Right lobe of liver (tissue), 6 donors: Measurements from ENCODE around the gene RARS2. TPM values are rescaled to one million over a fixed set of nuclear protein-coding genes. Genes with fewer than 3 reads are reported as not detected.

Source experiments
- ATAC-seq, 4 donors: fragments of 200-7000 bp; cut with Tn5 transposase; one replicate each; pipeline ENCODE4 v1.9.1; 2020; ENCODE audit warnings: mild to moderate bottlenecking in 4 of 4, moderate library complexity in 4 of 4
- DNase-seq, 3 donors: peaks; one replicate each; pipeline ENCODE4 v3.0.0-alpha.2; 2020
- H3K27ac ChIP-seq, 3 donors: fragments of 200-600 bp; one replicate each; pipeline ENCODE4 v1.8.0; 2022
- H3K27me3 ChIP-seq, 2 donors: fragments of 200-600 bp; one replicate each; pipeline ENCODE4 v1.8.0; 2022
- H3K36me3 ChIP-seq, 4 donors: fragments of 200-600 bp; sonication (generic) in 1 of 4; one replicate each; pipeline versions ENCODE4 v1.5.1 to v1.8.0; 2017 to 2022; ENCODE audit warnings: control low read depth in 1 of 4
- H3K4me1 ChIP-seq, 4 donors: fragments of 200-600 bp; sonication (generic) in 1 of 4; one replicate each; pipeline versions ENCODE4 v1.5.1 to v1.8.0; 2017 to 2022; ENCODE audit warnings: control low read depth in 1 of 4
- H3K4me3 ChIP-seq, 3 donors: fragments of 200-600 bp; one replicate each; pipeline ENCODE4 v1.8.0; 2022
- H3K9me3 ChIP-seq, 4 donors: fragments of 200-600 bp; sonication (generic) in 1 of 4; one replicate each; pipeline versions ENCODE4 v1.5.1 to v1.8.0; 2017 to 2022; ENCODE audit warnings: control low read depth in 1 of 4
- POLR2A ChIP-seq: fragments of 450-650 bp; IDR thresholded peaks from one replicate; pipeline ENCODE4 v1.6.1; 2017; ENCODE audit warnings: antibody characterized with exemption, mild to moderate bottlenecking
- WGBS: methylation state at CpG from one replicate; pipeline ENCODE4 v1.1.6; 2018; ENCODE audit warnings: low coverage, low lambda C conversion rate; ENCODE audit not compliant: insufficient coverage; ENCODE audit errors: missing lambda C conversion rate; 5-methylcytosine and 5-hydroxymethylcytosine counted together
- intact Hi-C, 2 donors: fragments of 100-400 bp; cut with DNase I; formaldehyde crosslinking; loops; one replicate each; pipeline versions ENCODE4 v1.11.2 to v1.14.1; 2022
- total RNA-seq, 6 experiments: library from RNA; depleted of rRNA in 2 of 6; stranded (reverse); fragments of >200 nt in 2 of 6; fragmentation: NEBNext Ultra II Directional in 3 of 6; extraction: Animal tissue kit (Norgen Biotek cat#: 25700) in 3 of 6; gene quantifications; one replicate each; pipeline versions ENCODE4 v1.1.0 to v1.2.4, GENCODE V29; 2016 to 2023
- TF ChIP-seq, protein P1 (sequence below), 4 donors: fragments of 200-600 bp in 3 of 4; fragments of 450-650 bp in 1 of 4; IDR thresholded peaks; one replicate each; pipeline versions ENCODE4 v1.5.1 to v1.8.0; 2016 to 2022; ENCODE audit warnings: antibody characterized with exemption in 4 of 4, mild to moderate bottlenecking in 2 of 4
- donor health status: DM: no; HTN: yes; CAD: no.
- donor health status: DM: no; HTN: no; CAD: no.
- donor health status: DM: no; HTN: no; CAD: no.
- donor health status: DM: no; HTN: yes; CAD: no.
- donor health status: DM: no; HTN: yes; CAD: no.

The RARS2 gene
- total RNA-seq, 6 experiments from 2014 or later: 13.5 to 19.3 (median 14.6) TPM

DNA sequence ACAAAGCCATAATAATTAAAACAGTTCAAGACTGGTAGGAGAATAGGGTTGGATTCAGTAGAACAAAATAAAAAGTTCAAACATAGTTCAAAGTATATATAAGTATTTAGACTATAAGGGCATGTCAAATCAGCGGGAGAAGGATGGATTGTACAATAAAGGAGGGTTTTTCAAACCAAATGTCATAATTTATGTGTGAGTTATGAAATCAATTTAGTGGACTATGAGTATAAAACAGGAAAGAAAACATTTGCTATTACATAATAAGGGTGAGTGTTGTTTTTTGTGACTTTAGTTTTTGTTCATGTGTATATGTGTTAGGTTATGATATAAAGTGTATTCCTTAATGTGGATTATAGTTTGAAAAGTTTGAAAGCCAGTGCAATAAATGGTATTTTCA, 10.8 kb upstream of the RARS2 start:
- intact Hi-C loops: no loop called here
- DNase-seq (no peak), ATAC-seq (no peak)
- WGBS: 67% methylated on average over 1 of the region's 1 CpG
- H3K4me3 ChIP-seq: no peak overlapping the region
- H3K4me1 ChIP-seq: no peaks in the 10 kb centered on the region
- TF ChIP-seq, protein P1, sequence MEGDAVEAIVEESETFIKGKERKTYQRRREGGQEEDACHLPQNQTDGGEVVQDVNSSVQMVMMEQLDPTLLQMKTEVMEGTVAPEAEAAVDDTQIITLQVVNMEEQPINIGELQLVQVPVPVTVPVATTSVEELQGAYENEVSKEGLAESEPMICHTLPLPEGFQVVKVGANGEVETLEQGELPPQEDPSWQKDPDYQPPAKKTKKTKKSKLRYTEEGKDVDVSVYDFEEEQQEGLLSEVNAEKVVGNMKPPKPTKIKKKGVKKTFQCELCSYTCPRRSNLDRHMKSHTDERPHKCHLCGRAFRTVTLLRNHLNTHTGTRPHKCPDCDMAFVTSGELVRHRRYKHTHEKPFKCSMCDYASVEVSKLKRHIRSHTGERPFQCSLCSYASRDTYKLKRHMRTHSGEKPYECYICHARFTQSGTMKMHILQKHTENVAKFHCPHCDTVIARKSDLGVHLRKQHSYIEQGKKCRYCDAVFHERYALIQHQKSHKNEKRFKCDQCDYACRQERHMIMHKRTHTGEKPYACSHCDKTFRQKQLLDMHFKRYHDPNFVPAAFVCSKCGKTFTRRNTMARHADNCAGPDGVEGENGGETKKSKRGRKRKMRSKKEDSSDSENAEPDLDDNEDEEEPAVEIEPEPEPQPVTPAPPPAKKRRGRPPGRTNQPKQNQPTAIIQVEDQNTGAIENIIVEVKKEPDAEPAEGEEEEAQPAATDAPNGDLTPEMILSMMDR (IDR thresholded peaks at IDR 0.05): no peak
- no peak for TF ChIP-seq POLR2A
- no peaks in the 10 kb centered on the region for H3K9me3 ChIP-seq
- H3K27ac ChIP-seq: no peak overlapping the region
- peaks cover 0 to 3% (median 0%) of the 10 kb centered on the region in 4 donors for H3K36me3 ChIP-seq
- no peaks in the 10 kb centered on the region for H3K27me3 ChIP-seq

DNA sequence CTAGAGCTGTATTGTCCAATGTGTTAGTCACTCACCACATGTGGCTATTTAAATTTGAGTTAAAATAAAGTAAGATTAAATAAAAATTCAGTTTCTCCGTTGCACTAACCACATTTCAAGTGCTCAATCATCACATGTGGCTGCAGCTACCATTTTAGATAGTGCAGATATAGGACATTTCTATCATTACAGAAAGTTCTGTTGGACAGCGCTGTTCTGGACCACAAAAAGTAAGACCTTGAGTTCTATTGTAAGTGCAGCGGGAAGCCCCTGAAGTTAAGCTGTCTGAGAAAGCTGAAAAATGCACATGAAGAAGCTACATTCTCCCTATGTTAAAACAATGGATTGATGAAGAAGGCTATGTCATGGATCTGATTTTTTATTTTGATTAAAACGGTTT, 1.2 kb upstream of the RARS2 start:
- WGBS: 61% methylated on average over 4 of the region's 4 CpGs
- DNase-seq (no peak), ATAC-seq (no peak)
- Histone ChIP-seq H3K27ac (no peak overlapping the region), H3K36me3 (peaks cover 0 to 8% (median 0%) of the 10 kb centered on the region in 4 donors), H3K9me3 (no peaks in the 10 kb centered on the region), H3K4me1 (peaks cover 0 to 26% (median 5%) of the 10 kb centered on the region in 4 donors), H3K27me3 (no peaks in the 10 kb centered on the region), H3K4me3 (peak overlapping the region; percentile 70 to 98 (median 88))
- intact Hi-C loops: no loop called here
- TF ChIP-seq, protein P1 (IDR thresholded peaks at IDR 0.05): no peak
- no peak for TF ChIP-seq POLR2A

DNA sequence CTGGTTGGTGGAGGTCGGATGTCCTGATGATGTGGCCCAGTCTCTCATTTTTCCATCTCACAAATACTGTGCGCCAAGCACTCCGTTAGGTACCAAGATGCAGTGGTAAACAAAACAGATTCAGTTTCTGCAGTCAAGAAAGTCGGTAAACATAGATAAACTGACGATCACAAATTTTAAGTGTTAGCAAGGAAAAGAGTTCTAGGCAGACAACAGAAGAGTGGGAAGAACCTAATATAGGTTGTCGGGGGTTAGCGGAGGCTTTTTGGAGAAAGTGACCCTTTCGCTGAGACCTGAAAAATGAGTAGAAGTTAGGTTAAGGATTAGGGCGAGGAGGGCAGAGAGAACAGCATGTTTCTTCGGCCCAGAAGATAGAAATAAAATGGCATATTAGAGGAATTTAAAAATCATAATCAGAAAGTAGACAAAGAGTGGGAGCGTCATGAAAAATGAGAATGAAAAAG, 662 bp upstream of the RARS2 start:
- ATAC-seq (no peak), DNase-seq (no peak)
- Histone ChIP-seq H3K4me1 (peaks cover 0 to 26% (median 5%) of the 10 kb centered on the region in 4 donors), H3K27me3 (no peaks in the 10 kb centered on the region), H3K4me3 (peak overlapping the region; percentile 70 to 98 (median 88)), H3K27ac (peak overlapping the region; percentile 25 to 63 (median 54)), H3K9me3 (no peaks in the 10 kb centered on the region), H3K36me3 (peaks cover 0 to 8% (median 0%) of the 10 kb centered on the region in 4 donors)
- WGBS: 4% methylated on average over 11 of the region's 11 CpGs
- TF ChIP-seq, protein P1 (IDR thresholded peaks at IDR 0.05): no peak
- intact Hi-C loops: no loop called here

DNA sequence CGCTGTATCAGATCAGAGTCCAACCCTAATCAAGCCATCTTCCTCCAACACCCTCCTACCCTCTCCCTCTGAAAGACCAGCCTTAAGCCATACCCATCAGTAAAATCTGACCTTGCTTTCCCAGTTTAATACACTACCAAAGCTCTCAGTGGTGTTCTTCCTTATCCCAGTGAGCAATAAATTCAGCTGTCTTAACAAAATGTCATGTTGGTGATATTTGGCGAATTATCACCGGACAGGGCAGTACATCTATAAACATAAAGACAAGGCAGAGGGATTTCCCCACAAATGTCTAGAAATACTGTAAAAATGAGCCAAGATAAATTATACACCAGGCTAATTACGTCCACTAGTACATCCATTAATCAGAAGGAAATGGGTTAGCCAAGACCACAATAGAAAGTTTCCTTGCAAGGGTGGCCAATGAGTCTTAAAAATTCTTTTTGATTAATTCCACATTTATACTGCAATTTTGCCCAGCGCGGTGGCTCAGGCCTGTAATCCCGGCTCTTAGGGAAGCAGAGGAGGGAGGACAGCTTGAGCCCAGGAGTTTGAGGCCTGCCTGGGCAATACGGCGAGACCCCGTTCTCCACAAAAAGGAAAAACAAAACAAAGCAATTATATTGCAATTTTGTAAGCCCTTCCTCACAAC, 905 bp downstream of the RARS2 start:
- no peak for DNase-seq
- Histone ChIP-seq H3K27me3 (no peaks in the 10 kb centered on the region), H3K4me3 (peak overlapping the region; percentile 70 to 98 (median 88)), H3K4me1 (peaks cover 0 to 26% (median 5%) of the 10 kb centered on the region in 4 donors), H3K27ac (peak overlapping the region in 2 of 3 donors; percentile 67 to 71), H3K9me3 (no peaks in the 10 kb centered on the region), H3K36me3 (no peaks in the 10 kb centered on the region)
- ATAC-seq: no peak
- intact Hi-C loops: no loop called here
- WGBS: 25% methylated on average over 10 of the region's 10 CpGs
- TF ChIP-seq, protein P1 (IDR thresholded peaks at IDR 0.05): no peak
- TF ChIP-seq POLR2A: no peak
